Measurements from ENCODE around the gene MMP25.

MMP25 gene

DNA sequence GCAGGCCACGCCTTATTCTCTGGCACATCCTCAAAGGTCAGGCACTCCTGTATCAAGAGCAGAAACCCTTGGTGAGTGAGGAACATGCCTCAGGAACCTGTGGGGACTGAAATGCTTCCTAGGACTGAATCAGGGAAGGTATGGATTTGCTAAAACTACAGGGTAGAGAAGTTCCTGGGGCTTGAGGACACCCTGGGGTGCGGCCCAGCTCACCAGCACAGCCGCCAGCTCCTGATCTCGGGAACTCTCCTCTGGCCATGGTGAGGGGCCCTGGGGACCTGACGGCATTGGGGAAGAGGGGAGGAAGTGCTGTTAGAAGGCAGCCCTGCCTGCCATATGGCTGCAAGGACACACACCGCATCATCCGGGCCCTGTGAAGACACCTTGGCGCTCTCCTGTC lies 45.2 kb downstream of the MMP25 start:
- DNase-seq (ENCODE audit: low read depth in 2 of 3, low spot score in 1 of 3), result no peak

DNA sequence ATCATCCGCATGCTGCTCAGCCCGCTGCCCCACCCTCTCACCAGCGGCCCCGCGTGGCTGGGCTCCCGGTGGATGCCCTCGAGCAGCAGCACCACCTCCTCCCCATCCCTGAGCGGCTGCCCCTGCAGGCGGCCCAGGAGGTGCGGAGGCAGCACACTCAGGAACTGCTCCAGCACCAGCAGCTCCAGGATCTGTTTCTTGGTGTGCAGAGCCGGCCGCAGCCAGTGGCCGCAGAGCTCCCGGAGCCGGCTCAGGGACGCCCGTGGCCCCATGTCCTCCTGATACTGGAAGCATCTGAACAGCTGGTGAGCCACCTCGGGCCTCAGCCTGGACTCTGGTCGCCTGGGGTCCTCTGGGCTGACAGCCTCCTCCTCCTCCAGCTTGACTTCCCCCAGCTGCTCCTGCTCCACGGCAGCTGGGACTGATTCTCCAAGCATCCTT lies 46.2 kb downstream of the MMP25 start:
- DNase-seq (ENCODE audit: low read depth in 2 of 3, low spot score in 1 of 3), result no peak

DNA sequence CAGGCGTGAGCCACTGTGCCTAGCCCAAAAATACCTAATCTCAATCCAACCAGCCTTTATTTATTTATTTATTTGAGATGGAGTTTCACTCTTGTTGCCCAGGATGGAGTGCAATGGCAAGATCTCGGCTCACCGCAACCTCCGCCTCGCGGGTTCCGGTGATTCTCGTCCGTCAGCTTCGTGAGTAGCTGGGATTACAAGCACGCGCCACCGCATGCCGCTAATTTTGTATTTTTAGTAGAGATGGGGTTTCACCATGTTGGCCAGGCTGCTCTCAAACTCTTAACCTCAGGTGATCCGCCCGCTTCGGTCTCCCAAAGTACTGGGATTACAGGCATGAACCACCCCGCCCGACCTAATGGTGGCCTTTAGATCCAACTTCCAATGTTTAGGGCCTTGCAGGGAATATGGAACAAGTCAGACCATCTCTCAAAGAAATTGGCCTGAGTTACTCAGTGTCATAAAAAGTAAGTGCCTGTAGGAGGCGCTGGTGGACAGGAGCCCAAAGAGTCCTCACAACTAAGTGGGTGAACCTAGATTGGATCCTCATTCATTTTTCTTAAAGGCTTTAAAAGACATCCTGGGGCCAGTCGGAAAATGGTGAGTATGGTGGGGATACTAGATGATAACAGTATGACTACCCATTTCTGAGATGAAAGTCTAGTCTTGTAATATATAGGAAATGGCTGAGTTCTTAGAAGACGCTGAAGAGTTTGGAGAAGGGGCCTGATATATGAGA lies 48.1 kb downstream of the MMP25 start:
- peak in 1 of 3 donors; percentile 69 for DNase-seq (ENCODE audit: low read depth in 2 of 3, low spot score in 1 of 3)

DNA sequence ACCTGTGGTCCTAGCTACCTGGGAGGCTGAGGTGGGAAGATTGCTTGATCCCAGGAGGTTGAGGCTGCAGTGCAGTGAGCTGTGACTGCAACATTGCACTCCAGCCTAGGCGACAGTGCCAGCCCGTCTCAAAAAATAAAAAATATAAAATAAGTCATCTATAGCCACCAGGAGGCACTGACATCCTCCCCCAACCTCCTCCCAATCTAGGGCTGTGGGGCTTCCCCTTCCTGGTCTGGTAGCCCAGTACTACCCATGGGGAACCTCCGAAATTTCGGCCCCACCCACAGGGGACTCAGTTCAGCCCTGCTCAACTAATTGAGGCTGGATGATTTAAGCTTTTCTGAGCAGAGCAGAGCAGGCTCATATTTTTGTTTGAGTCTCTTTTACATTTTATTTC lies 49.5 kb downstream of the MMP25 start:
- DNase-seq (ENCODE audit: low read depth in 2 of 3, low spot score in 1 of 3), result peak in 1 of 3 donors; percentile 58

DNA sequence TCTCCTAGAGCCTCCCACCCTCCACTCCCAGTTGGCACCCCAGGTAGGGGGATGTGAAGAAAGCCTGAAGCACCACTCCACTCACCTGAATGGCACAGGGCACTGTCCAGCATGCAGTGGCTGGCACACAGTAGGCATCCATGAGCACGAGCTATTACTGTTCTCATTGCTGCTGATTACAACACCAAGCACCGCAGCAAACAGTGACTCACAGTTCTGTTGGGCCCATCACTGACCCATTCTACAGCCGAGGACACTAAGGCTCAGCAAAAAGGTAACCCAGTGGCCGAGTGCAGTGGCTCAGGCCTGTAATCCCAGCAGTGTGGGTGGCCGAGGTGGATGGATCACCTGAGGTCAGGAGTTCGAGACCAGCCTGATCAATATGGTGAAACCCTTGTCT lies 50.0 kb downstream of the MMP25 start:
- no peak for DNase-seq (ENCODE audit: low read depth in 2 of 3, low spot score in 1 of 3)

DNA sequence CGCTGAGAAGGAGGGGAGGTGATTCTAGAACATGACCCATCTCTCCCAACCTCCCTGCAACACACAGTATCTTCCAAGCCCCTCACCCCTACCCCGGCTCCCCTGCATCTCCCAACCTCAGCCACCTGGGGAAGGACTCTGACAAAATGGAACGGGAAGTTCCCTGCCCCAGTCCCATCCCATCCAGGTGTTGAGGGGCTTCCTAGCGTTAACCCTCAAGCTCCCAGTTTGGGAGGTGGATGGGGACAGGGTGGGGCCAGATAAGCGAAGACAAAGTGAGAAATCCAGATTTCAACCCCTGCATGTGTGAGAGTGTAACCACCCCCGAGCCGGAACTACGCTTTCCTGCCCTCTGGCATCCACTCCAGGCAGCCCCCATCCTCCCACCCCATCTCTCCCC lies 50.9 kb downstream of the MMP25 start:
- DNase-seq (ENCODE audit: low read depth in 2 of 3, low spot score in 1 of 3), result no peak

DNA sequence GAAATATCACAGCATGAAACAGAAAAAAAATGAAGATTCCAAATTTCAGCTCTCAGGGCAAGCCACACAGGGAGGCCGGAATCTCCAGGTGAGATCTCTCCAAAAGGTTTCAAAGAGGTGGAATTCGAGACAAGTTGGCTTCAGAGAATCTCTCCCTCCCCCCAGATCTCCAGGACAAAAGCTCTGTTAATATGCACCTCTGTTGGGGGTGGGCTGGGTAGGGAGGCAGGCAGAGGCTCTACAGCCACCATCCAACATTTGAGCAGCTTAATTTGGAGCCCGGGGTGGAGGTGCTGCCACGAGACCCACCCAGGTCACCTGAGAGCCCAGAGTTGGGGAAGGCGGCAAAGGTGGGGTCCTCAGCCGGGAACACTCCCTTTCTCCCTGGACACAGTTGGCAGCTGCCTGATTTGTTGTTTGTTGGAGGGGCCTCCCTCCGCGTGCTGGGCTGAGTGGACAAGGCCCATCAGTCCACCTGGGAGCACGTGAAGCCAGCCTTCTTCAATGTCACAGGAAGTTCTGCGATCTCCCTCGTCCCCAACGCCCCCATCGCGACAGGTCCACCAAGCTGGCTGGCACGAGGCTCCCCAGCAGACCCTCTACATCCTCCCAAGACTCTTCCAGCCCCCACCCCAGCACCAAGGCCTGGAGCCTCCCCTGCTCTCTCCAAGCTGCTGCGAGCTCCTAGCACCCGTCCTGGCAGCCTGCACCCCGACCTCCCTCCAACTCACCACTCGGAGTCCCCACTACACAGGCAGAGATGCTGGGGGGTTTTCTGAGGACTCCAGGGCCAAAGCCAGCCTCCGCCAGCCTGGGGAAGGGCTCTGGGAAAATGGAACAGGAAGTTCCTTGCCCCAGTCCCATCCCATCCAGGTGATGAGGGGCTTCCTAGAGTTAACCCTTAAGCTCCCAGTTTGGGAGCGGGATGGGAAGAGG lies 52.4 kb downstream of the MMP25 start, which contains the start of gene ZSCAN10:
TSS of gene ZSCAN10 (minus strand) at position 836 of the 936 bp plus-strand sequence. CDS start 6,357 bp downstream, outside the sequence.
- no peak for DNase-seq (ENCODE audit: low read depth in 2 of 3, low spot score in 1 of 3)

DNA sequence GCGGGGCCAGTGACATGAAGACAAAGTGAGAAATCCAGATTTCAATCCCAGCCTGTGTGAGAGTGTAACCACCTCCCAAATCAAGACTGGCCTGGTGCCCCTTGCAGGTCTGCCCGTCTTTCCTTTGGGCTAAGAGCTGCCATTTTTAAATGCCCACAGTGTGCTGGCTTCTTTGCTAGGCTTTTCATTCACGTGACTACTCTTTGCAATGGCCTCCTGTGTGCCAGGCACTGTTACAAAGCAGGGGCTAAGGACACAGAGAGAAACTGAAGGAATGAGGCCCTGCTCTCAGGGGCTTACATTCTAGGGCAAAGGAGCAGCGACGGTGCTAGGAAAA lies 53.0 kb downstream of the MMP25 start:
- DNase-seq (ENCODE audit: low read depth in 2 of 3, low spot score in 1 of 3), result no peak

DNA sequence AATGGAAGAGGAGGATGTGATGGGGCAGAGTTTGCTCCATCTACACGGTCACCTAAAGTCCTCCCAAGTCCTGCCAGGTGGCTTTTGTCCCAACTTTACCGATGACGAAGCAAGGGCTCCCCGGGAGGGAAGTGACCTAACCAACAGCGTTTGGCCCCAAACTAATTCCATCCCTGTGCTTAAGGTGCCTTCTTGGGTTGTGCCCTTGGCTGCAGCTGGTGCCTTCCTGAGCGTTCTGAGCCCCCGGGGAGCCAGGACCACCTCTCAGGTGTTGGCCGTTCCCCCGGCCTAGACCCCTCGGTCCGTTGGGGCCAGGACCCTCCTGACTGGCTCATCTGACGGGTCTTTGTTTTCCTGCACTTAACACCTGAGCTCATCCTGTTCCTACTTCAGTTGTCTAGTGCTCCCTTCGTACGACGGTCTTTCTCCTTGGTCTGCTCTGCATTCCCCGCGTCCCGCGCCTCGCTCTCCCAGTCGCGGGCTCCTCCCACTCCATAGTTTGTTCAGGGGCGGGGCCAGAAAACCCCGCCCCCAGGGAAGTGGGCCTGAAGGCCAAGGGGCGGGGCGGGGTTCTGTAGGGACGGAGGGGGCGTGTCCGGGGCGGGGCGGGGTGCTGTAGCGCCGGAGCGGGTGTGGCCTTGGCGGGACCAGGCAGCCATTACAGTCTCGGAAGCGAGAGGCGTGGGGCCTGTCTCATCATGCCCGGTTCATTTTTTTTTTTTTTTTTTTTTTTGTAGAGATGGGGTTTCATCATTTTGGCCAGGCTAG lies 53.6 kb downstream of the MMP25 start:
- peak; percentile 91 to 94 (median 91) for DNase-seq (ENCODE audit: low read depth in 2 of 3, low spot score in 1 of 3)

DNA sequence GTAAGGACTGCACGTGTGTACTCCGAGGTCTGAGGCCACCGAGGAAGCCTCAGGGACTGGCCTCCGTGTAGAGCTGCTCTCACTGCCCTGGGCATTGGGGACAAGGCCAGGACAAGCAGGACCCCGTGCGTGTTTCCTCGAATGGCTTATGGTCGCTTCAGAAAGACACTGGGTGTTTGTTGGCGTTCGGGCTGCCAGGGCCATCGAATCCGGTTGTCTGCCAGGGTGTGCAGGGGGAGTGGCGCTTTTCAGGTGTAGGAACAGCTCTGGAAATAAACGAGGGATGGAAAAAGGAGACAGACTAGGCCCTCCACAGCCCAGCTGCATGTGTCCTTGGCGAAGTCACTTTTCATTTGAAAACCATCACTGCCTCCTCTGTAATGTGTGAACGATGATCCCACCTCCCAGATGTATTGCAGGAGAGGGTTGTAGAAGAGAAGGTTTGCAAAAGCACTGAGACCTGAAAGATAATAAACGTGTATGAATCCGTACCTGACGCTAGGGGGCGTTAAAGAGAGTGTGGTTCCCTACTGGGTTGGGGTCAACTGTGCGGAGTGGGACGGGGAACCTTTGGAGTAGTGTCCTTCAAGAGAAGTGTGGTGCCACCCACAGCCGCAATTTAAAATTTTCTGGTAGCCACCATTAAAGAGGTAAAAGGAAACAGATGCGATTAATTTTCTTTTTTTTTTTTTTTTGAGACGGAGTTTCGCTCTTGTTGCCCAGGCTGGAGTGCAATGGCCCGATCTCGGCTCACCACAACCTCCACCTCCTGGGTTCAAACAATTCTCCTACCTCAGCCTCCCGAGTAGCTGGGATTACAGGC lies 54.9 kb downstream of the MMP25 start:
- DNase-seq (ENCODE audit: low read depth in 2 of 3, low spot score in 1 of 3), result peak in 2 of 3 donors; percentile 33 to 62

DNA sequence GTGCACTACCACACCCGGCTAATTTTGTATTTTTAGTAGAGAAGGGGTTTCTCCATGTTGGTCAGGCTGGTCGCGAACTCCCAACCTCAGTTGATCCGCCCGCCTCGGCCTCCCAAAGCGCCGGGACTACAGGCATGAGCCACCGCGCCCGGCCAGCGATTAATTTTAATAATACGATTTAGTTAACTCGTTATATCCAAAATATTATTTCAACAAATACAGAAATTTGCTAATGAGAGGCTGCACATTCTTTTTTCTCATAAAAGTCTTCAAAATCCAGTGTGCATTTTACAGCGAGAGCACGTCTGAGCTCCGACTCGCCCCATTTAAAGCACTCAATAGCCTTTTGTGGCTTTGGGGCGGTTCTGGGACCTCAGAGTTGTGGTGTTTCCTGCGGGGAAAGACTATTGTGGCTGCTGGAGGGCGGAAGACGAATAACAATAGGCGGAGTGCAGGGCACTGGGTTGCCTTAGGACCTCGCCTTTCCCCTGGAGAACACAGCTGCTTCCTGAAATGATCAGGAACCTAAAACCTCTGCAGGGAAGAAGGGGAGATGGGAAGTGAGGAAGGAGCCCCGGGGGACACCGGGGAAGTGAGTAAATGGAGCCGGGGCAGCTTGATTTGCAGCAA lies 55.6 kb downstream of the MMP25 start:
- DNase-seq (ENCODE audit: low read depth in 2 of 3, low spot score in 1 of 3), result no peak

DNA sequence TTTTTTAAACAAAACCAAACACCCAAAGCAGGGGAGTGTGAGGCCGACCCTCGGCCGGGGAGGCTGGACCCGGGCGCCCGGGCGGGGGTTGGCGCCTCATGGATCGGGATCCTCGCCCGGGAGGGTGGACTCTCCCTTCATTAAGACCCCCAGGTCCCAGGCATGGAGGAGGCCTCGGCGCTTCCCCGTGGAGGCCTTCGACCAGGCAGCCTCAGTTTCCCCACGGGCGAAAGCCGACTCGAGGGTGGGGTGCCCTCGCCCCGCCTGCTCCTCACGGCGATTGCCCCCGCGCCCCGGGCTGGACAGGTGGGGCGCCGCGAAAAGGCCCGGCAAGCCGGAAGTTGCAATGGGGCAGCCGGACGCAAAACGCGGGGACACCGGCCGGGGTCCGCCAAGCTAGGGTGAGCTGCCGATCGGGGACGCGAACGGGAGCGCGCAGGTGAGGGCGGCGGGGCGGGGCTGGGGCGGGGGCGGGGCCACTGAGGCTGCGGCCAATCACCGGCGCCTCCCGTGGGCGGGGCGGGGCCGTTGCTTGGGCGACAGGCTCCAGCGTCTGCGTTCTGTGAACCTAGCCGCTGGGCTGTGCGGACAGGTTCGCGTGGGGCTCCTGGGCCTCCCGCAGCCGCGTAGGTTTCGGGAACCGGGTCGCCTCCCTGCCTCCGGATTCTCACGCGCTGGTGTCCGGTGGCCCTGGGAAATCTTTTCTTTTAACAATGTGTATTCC lies 60.0 kb downstream of the MMP25 start:
- peak; percentile 89 to 91 (median 90) for DNase-seq (ENCODE audit: low read depth in 2 of 3, low spot score in 1 of 3)
